ENCODE results near the gene DCAF11.

Gene DCAF11

DNA sequence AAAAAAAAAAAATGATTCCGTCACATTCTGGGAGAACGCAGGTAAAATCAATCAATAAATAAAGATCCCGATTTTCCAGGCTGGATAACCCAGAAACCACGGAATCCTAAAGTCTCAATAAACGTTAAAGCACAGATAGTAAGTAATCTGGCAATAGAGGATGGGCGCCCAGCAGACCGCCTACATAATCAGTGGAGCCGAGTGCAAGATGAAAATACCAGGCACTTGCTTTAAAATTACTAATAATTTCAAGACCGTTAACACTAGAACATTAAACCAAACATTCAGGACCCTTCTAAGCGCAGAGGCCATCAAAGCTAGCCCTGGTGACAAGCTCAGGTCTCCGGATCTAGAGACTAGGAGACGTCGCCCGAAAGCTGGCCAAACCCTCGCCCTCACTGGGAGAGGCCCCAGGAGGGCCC is 1.2 kb upstream of the DCAF11 start:
- DNase-seq: no peak
- in situ Hi-C loops (cut with HindIII; ENCODE audit: low pct_ligation_motif_present, low pct_unique_long_range_greater_than_20kb, low sequenced_read_pairs): no loop called here

DNA sequence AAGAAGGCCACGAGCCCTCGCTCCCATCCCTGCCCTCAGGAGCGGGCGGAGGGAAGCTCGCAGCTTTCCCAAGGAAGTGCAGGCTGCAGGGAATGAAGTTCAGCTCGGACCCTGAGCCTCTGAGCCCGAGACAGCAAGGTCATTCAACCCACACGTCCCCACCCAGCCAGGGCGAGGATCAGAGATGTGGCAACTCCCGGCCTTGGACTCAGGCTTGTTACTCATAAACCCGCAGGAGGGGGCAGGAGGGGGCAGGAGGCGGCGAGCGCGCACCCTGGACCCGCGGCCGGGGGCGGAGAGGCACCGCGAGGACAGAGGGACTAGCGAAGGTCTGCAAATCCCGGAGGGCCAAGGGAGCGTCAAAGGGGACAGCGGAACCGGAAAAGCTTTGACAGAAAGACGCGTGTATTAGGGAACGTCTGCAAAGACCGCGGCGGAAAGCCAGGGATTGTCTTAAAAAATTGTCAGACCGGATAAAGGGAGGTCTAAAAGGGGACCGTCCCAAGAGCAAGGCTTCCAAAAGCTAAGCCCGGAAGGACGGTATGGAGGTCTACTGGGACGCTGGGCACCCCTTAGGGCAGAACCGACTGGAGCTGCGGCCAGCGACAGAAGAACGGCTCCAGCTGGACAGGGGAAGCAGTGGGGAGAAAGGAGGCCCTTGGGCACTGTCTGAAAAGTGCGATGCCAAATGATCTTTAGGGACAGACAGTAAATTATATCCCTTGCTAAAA is 611 bp upstream of the DCAF11 start:
- in situ Hi-C loops (cut with HindIII; ENCODE audit: low pct_ligation_motif_present, low pct_unique_long_range_greater_than_20kb, low sequenced_read_pairs): no loop called here

GRCh38 chr14:24115422-24116127 is 998 bp downstream of the DCAF11 start:
- in situ Hi-C loops (cut with HindIII; ENCODE audit: low pct_ligation_motif_present, low pct_unique_long_range_greater_than_20kb, low sequenced_read_pairs): no loop called here

More for the DNA sequence above, 611 bp upstream of the DCAF11 start:
- DNase-seq: peak; percentile 81

GRCh38 chr14:24116128-24116814 is 1.7 kb downstream of the DCAF11 start:
- in situ Hi-C loops (cut with HindIII; ENCODE audit: low pct_ligation_motif_present, low pct_unique_long_range_greater_than_20kb, low sequenced_read_pairs): no loop called here
- no peak for DNase-seq

More at GRCh38 chr14:24115422-24116127, 998 bp downstream of the DCAF11 start:
- DNase-seq: no peak

DNA sequence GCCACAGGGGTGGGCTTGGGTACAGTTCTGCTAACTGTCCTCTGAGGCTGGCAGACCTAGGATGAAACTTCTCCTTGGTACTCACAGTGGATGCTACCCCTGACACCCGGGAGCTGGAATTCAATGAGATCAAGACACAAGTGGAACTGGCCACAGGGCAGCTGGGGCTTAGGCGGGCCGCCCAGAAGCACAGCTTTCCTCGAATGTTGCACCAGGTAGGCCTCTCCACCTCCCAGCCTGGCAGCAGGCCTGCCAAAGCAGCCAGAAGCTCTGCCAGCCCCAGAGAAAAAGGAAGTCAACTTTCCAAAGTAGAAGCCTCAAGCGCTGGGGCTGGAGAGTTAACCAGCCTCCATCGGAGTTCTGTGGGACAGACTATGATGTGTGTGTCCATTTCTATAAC is 2.6 kb downstream of the DCAF11 start:
- in situ Hi-C loops (cut with HindIII; ENCODE audit: low pct_ligation_motif_present, low pct_unique_long_range_greater_than_20kb, low sequenced_read_pairs): no loop called here
- no peak for DNase-seq

GRCh38 chr14:24119691-24120090 is 5.1 kb downstream of the DCAF11 start:
- no peak for DNase-seq
- in situ Hi-C loops (cut with HindIII; ENCODE audit: low pct_ligation_motif_present, low pct_unique_long_range_greater_than_20kb, low sequenced_read_pairs): no loop called here

GRCh38 chr14:24121210-24121609 is 6.6 kb downstream of the DCAF11 start:
- in situ Hi-C loops (cut with HindIII; ENCODE audit: low pct_ligation_motif_present, low pct_unique_long_range_greater_than_20kb, low sequenced_read_pairs): no loop called here
- no peak for DNase-seq

GRCh38 chr14:24122416-24122815 is 7.8 kb downstream of the DCAF11 start:
- in situ Hi-C loops (cut with HindIII; ENCODE audit: low pct_ligation_motif_present, low pct_unique_long_range_greater_than_20kb, low sequenced_read_pairs): no loop called here
- DNase-seq: no peak

GRCh38 chr14:24122898-24123297 is 8.3 kb downstream of the DCAF11 start:
- in situ Hi-C loops (cut with HindIII; ENCODE audit: low pct_ligation_motif_present, low pct_unique_long_range_greater_than_20kb, low sequenced_read_pairs): no loop called here
- no peak for DNase-seq

DNA sequence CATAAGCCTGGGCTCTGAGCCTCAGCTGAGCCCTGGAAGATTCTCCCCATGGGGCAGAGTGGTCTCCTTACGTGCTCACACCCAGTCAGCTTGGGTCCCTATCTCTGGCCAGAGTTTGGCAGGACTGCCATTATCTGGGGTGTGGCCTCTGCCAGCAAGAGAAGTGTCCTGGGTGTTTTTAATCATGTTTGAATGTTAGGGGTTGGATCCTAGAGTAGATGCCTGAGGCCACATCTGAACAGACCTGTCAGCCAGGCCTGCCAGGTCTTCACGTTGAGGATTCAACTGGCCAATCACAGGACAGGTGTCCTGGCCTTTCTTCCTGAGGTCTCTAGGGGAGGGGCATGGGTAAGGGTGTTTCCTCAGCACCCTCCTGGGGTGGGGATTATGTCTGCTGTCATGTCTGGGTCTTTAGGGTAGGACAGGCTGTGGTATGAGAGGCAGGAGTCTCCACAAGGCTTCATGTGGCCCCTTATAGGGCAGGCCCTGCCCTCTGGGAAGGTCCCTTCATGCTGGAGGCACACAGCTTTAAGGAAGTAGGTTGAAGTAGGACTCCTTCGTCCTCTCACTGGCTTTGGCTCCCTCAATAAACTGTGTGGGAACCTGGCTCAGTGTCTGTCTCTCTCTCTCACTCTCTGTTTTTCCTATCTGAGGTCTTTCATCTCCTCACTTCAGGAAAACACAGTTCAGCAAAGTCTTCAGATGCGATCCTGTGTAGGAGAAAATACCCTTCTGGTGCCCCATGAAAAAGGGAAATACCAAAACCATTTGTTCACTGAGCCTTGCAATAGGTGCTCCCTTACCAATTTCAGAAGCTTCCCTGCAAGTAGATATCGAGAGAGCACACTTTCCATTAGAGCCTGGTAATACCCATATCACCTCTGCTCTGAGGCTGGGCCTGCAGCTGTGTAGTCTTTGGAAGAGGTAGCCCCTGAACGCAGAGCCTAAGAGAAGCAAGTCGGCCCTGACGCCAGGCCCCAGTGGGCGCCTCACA is 9.1 kb downstream of the DCAF11 start:
- DNase-seq: no peak
- in situ Hi-C loops (cut with HindIII; ENCODE audit: low pct_ligation_motif_present, low pct_unique_long_range_greater_than_20kb, low sequenced_read_pairs): no loop called here

DNA sequence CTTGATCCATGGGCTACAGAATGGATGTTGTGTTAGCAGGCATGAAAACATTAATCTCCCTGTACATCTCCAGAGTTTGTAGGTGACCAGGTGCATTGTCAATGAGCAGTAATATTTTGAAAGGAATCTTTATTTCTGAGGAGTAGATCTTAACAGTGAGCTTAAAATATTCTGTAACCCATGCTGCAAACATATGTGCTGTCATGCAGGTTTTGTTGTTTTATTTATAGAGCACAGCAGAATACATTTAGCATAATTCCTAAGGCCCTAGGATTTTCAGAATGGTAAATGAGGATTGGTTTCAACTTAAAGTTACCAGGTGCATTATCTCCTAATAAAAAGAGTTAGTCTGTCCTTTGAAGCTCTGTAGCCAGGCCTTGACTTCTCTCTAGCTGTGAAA is 12.4 kb downstream of the DCAF11 start:
- in situ Hi-C loops (cut with HindIII; ENCODE audit: low pct_ligation_motif_present, low pct_unique_long_range_greater_than_20kb, low sequenced_read_pairs): no loop called here
- DNase-seq: no peak

GRCh38 chr14:24127673-24128072 is 13.1 kb downstream of the DCAF11 start:
- no peak for DNase-seq
- in situ Hi-C loops (cut with HindIII; ENCODE audit: low pct_ligation_motif_present, low pct_unique_long_range_greater_than_20kb, low sequenced_read_pairs): no loop called here

DNA sequence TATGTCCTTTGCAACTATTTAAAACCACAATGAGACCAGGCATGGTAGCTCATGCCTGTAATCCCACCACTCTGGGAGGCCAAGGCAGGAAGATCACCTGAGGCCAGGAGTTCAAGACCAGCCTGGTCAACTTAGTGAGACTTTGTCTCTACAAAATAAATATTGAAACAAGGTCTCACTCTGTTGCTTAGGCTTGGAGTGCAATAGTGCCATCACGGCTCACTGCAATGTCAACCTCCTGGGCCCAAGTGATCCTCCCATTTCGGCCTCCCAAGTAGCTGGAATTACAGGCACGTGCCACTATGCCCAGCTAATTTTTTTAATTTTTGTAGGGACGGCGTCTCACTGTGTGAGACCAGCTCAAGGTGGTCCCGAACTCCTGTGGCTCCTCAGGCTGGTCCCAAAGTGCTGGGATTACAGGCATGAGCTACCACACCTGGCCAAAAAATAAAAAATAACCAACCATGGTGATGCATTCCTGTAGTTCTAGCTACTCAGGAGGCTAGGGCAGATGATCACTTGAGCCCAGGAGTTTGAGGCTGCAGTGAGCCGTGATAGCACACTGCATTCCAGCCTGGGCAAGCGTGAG is 14.9 kb downstream of the DCAF11 start:
- in situ Hi-C loops (cut with HindIII; ENCODE audit: low pct_ligation_motif_present, low pct_unique_long_range_greater_than_20kb, low sequenced_read_pairs): no loop called here
- no peak for DNase-seq

DNA sequence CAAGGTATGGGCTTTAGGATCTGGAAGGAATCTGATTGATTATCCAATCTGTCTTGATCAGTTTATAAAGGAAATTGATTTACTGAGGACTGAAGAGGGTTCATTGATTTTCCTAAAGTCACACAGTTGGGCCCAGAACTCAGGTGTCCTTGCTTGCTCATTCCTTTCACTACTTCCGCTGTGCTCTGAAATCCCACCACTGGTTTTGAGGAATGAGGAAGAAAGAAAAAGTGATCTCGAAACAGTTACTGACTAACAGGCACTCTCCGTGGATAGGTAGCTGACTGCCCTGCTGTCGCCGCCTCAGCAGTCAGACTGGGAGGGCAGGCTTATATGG is 15.8 kb downstream of the DCAF11 start, which contains the start of gene FITM1:
FITM1 (plus strand) TSS at position 280 of the 337 bp plus-strand sequence. CDS start 905 bp downstream, outside the sequence.
- DNase-seq: no peak
- in situ Hi-C loops (cut with HindIII; ENCODE audit: low pct_ligation_motif_present, low pct_unique_long_range_greater_than_20kb, low sequenced_read_pairs): no loop called here

GRCh38 chr14:24130717-24131548 is 16.4 kb downstream of the DCAF11 start:
- no peak for DNase-seq
- in situ Hi-C loops (cut with HindIII; ENCODE audit: low pct_ligation_motif_present, low pct_unique_long_range_greater_than_20kb, low sequenced_read_pairs): no loop called here

DNA sequence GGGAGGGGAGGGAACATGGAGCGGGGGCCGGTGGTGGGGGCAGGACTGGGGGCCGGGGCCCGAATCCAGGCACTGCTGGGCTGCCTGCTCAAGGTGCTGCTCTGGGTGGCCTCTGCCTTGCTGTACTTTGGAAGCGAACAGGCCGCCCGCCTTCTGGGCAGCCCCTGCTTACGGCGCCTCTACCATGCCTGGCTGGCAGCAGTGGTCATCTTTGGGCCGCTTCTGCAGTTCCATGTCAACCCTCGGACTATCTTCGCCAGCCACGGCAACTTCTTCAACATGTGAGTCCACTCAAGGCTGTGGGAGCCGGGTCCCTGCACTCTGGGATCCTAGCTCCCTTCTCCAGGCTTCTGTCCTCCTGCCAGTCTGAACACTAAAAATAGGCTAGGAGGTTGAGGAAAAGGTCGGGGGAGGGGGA is 17.0 kb downstream of the DCAF11 start:
- DNase-seq: no peak
- in situ Hi-C loops (cut with HindIII; ENCODE audit: low pct_ligation_motif_present, low pct_unique_long_range_greater_than_20kb, low sequenced_read_pairs): no loop called here

DNA sequence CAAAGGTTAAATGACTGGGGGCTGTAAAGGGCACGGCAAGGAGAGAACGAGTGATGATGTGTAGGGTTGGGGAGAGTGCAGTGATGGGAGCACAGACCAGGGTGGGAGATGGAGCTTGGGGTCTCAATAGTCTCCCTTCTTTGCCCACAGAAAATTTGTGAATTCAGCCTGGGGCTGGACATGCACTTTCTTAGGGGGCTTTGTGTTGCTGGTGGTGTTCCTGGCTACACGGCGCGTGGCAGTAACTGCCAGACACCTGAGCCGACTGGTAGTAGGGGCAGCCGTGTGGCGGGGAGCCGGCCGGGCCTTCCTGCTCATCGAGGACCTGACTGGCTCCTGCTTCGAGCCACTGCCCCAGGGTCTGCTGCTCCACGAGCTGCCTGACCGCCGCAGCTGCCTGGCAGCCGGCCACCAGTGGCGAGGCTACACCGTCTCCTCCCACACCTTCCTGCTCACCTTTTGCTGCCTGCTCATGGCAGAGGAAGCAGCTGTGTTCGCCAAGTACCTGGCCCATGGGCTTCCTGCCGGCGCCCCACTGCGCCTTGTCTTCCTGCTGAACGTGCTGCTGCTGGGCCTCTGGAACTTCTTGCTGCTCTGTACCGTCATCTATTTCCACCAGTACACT is 17.6 kb downstream of the DCAF11 start:
- no peak for DNase-seq
- in situ Hi-C loops (cut with HindIII; ENCODE audit: low pct_ligation_motif_present, low pct_unique_long_range_greater_than_20kb, low sequenced_read_pairs): no loop called here
